AML-193 (cell line): ENCODE measurements around the gene THUMPD1.
A peak's percentile ranks its signal among the peaks of the same experiment; 100 is the strongest.
"Not testable (repeated sequence)": the region's sequence is repeated elsewhere in the genome, so short reads cannot be mapped to it uniquely, and the experiment has no call there.

ENCODE experiments used
- DNase-seq, 2 experiments: peaks; one replicate each; lab custom pipeline; 2025; lab: John Stamatoyannopoulos, UW

The THUMPD1 gene, protein sequence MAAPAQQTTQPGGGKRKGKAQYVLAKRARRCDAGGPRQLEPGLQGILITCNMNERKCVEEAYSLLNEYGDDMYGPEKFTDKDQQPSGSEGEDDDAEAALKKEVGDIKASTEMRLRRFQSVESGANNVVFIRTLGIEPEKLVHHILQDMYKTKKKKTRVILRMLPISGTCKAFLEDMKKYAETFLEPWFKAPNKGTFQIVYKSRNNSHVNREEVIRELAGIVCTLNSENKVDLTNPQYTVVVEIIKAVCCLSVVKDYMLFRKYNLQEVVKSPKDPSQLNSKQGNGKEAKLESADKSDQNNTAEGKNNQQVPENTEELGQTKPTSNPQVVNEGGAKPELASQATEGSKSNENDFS

DNA sequence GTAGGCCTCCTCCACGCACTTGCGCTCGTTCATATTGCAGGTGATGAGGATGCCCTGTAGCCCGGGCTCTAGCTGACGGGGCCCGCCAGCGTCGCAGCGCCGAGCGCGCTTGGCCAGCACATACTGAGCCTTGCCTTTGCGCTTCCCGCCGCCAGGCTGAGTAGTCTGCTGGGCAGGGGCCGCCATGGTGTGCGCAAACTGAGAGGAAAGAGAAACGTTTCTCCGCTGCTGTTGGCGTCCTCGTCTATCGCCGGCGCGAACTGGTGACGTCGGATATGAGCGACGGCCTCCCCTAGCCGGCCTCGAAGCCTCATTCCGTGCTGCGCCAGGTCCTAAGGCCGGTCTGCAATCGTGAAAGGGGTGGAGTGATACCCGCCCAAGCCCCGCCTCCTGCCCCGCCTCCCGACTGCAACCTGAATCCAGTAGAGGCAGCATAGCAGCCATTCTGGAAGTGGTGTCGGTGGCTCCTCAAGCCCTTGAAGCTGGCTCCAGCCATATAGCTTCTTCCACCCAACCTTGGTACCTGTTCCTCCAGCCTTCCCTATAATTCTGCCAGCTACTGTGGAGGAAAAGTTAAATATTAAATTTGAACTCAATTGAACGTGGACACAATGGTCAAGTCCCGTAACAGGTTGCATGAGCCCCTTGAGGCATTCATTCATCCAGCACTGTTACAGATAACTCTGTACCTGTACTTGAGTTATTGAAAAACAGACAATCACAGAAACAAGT, at the start of gene THUMPD1:
THUMPD1 (minus strand) TSS at position 265 of the 732 bp plus-strand sequence; CDS start at position 186, 79 bp downstream.
- DNase-seq, result peak; percentile 85 to 89

DNA sequence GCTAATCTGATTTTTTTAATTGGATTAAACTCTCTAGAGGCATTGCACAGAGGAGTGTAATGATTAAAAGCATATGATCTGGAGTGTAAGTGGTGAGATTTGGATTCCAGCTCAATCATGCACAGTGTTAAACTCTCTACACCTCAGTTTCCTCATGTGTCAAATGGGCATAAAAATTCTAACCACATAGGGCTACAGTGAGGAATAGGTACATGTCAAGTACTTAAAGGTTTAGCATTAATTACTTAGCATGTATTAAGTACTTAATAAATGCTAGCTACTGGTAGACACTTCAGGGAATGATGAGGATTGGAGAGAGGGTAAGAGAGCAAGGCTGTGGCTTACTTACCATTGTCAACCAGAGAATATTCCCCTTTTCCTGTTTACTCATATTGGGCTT, 47.5 kb upstream of the THUMPD1 start:
- no peak for DNase-seq

DNA sequence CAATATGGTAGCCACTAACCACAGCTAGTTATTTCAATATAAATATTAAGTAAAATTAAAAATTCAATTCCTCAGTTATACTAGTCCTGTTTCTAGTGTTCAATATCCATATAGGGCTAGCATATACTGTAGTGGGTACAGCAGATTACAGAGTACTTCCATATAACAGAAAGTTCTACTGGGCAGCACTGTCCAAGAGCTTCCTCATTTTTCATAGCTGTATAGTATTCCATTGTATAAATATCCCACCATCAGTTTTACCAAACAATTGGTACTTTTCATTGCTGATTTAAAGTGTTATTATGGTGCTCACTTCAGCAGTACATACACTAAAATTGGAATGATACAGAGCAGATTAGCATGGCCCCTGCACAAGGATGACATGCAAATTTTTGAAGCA, 42.6 kb upstream of the THUMPD1 start:
- DNase-seq, result no peak

DNA sequence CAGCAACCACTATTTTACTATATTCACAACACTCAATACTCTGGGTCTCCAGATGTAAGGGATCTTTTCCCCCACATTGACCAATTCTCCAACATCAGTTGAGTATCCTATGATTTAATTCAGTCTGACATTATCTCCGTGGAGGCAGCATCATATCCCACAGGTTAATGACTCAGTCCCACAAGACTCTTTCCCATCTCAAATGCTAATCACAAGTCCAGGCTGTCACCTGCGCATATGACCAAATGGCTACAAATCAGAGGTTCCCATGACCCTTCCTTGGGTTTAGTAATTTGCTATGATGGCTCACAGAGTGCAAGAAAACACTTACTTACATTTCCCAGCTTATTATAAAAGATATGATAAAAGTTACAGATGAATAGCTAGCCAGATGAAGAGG, 40.9 kb upstream of the THUMPD1 start:
- no peak for DNase-seq

DNA sequence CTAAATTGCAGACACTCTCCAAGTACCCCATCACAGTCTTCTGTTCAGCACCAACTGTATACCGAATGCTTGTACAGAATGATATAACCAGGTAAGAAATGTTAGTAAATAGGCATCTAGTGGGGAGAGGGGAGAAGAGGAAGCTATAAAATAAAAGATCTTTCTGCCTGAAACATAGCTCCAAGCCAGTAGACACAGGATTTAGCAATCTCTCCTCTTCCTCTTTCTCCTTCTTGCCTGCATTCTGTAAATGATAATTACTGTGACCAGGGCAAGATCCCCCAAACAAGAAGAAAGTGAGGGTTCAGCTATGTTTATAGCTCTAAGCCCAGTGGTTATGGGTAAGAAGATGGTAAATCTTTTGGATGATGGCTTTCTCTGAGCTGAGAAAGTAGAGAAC, 40.1 kb upstream of the THUMPD1 start:
- peak; percentile 72 to 83 for DNase-seq

DNA sequence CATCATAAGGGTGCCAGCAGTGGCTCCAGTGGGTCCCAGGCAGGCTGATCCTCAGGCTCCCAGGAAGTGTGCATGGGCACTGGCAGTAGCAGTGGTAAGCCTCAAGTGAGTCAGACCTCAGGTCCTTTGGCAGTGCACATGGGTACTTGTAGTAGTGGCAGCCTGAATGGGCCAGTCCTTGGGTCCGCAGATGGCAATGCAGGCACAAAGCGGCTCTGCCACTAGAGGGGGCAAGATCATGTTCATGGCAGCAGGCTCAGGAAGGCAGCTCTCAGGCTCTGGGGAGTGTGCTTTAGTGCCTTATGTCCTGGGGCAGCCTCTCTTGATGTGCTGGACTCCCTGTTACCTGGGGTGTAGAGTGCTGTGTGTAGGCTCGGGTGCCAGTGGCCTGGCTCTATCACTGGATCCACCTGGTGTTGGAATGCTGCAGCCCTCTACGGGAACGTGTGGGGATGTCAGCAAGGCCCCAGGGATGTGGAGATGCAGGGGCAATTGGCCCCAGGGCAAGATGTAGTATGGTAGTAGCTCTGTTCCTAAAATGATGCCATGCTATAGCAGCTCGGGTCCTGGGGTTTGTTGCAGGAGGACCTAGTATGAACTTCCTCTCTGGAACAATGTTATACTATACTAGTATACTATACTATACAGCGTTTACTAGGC, 33.2 kb upstream of the THUMPD1 start:
- peak; percentile 70 to 73 for DNase-seq

DNA sequence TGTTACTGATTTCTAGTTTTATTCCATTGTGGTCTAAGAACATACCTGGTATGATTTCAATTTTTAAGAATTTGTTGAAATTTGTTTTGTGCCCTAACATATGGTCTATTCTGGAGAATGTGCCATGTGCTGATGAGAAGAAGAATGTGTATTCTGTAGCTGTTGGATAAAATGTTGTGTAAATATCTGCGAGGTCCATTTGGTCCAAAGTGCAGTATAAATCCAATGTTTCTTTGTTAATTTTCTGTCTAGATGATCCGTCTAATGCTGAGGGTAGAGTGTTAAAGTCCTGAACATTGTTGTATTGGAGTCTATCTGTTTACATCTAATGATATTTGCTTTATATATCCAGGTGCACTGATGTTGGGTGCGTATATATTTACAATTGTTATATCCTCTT, 32.1 kb upstream of the THUMPD1 start:
- DNase-seq, result no peak

DNA sequence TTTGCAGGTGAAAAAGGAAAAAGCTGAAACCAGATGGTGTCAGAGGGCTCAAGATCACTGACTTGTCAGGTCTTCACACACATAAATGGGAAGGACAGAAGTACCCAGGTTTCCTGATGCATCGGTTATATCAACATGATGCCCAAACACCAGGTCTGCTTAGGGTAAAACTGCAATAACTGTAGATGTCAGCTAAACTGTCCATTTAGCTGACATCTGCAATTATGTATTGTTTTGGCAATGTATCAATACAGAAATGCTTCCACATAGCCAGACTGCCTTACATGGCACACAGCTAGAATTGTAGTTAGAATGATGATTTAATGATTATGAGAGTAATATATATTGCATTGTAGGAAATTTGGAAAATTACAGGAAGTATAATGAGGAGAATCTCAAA, 27.2 kb upstream of the THUMPD1 start:
- DNase-seq, result no peak

DNA sequence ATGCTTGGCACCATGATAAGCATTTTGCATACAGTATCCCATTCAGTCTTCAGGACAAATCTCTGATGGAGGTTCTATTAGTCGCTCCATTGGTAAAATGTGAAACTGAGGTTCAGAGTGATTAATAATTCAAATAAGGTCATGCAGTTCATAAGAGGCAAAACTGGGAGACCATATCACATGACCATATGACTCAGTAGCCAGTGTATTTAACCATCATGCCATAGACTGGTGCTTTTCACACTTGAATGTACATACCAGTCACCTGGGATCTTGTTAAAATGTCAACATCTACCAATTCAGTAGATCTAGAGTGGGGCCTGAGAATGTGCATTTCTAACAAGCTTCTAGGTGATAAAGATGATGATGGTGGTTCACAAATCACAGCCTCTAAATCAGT, 26.5 kb upstream of the THUMPD1 start:
- no peak for DNase-seq

DNA sequence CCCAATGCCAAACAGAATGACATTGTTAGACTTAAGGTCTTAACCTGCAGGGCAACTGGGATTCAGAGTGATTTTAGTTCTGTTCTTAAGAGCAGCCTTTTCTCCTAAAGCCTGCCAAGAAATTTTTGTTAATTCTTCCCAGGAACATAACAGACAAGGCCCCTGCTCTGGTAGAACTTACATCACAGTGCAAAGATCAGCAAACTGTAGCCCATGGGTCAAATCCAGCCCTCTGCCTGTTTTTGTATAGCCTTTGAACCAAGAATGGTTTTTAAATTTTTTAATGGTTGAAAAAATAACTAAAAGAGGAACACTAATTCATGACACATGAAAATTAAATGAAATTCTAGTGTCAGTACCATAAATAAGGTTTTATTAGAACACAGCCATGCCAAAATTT, 26.0 kb upstream of the THUMPD1 start:
- DNase-seq, result no peak

DNA sequence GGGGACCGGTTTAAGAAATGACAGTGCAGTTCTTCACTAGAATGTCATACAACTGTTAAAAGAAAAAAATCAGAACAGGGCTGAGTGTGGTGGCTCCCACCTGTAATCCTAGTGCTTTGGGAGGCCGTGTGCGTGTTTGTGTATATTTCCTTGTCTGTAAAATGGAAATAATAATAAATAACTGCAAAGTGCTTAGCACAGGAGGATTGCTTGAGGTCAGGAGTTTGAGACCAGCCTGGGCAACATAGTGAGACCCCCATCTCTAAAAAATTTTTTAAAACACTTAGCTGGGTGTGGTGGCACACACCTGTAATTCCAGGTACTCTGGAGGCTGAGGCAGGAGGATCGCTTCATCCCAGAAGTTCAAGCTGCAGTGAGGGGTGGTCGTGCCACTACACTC, 24.7 kb upstream of the THUMPD1 start:
- no peak for DNase-seq

DNA sequence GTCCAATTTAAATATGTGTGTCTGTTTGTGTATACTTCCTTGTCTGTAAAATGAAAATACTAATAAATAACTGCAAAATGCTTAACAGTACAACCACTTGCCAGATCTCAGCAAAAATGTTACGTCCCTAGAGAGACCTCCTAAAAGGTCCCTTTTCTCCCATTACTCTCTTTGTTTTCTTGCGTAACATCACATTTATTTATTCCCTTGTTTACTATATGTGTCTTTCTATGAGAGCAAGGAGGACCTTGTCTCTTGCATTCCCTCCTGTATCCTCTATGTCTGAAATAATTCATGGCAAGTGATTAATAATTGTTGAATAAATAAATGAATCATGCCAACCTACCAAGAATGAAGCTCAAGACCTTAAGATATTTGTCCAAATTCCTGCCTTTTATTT, 24.1 kb upstream of the THUMPD1 start:
- no peak for DNase-seq

DNA sequence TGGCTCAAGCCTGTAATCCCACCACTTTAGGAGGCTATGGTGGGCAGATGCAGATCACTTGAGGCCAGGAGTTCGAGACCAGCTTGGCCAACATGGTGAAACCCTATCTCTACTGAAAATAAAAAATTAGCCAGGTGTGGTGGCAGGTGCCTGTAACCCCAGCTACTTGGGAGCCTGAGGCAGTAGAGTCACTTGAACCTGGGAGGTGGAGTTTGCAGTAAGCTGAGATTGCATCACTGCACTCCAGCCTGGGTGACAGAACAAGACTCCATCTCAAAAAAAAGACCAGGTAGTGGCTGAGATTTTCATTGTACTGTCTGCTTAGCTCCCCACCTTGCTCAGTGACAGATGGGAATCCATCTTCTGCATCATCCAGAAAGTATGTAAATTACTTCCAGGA, 22.8 kb upstream of the THUMPD1 start:
- not testable (repeated sequence) for DNase-seq

DNA sequence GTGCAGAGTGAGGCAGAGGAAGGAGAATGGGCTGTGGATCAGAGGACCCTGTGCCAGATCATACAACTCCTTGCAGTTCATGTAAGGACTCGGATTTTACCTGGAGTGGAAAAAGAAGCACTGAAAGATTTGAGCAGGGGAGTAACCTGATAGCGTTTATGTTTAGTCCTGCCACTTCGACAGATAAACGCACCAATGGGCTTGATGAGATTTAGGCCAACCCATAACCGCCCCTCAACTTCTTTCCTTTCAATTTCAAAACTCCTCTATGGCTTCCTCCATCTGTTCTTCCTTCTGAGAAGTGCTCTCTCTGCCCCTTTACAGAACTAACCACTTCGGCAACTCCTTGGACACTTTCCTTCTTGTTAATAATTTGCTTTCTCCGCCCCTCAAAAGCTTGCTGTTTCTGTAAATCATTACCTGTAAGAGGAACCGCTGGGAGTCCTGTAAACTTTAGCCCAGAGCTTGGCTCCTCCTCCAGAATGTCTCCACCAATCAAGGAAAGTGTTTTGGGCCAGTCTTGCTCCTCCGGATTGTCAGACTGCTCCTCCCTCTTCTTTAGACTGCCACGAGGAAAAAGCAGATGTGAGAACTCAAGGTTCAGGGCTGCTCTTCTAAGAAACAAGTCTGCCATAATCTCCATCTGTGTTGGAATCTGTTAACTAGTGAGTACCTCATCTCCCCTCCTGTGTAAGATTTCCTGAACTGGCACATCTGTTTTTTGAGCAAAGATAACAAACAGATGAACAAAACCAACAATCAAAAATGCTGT, 22.0 kb upstream of the THUMPD1 start, which contains the start of gene ACSM3:
ACSM3 (plus strand) TSS at position 554 of the 772 bp plus-strand sequence. CDS start 6,021 bp downstream, outside the sequence.
- DNase-seq, result peak; percentile 87 to 93

DNA sequence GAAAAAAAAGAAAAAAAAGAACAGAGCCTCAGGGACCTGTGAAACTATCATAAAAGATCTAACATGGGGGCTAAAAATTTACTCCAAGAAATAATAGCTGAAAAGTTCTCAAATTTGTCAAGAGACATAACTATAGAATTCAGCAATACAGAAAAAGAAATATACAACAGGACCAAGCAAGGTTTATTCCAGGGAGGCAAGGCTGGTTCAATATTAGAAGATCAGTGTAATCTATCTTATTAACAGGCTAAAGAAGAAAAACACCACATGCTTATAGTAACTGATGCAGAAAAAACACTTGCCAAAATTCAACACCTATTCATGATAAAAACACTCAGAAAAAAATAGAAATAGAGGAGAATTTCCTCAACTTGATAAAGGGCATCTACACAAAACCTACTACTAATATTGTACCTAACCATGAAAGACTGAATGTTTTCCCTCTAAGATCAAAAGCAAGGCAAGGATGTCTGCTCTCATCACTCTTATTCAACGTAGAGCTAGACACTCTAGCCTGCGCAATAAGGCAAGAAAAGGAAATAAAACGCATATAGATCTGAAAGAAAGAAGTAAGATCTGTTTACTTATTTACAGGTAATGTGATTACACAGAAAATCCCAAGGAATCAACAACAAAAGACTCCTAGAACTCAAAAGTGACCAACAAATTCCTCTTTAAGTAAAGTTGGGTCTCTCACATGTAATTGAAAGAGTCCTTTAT, 20.9 kb upstream of the THUMPD1 start:
- DNase-seq, result no peak

DNA sequence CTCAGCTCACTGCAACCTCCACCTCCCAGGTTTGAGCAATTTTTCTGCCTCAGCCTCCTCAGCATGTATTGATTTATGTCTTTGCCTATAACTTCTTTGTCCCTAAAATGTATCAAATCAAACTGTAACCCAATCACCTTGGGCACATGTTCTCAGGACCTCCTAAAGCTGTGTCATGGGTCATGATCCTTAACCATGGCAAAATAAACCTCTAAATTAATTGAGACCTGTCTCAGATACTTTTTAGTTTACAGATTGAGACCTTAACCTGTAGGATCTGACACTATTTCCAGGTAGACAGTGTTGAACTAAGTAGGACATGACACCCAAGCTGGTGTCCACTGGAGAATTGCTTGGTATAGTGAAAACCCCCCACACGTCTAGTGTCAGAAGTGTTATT, 19.6 kb upstream of the THUMPD1 start:
- no peak for DNase-seq

DNA sequence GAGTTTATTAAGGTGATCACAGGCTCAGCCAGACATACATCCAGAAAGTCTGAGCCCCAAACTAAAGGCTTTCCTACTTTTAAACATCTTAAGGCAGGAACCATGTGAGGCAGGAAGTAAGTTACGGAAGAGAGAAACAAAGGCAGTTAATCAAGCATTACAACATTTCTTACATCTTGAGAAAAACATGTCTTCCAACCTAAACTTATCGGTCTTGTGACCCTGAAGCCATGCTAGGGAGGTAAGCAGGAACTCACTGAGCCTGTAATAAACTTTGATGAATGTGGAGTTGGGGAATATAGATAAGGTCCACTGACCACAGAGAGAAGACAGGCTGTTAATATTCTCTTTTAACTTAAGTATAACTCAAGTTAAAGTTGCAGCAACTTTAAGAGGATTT, 18.7 kb upstream of the THUMPD1 start:
- no peak for DNase-seq

DNA sequence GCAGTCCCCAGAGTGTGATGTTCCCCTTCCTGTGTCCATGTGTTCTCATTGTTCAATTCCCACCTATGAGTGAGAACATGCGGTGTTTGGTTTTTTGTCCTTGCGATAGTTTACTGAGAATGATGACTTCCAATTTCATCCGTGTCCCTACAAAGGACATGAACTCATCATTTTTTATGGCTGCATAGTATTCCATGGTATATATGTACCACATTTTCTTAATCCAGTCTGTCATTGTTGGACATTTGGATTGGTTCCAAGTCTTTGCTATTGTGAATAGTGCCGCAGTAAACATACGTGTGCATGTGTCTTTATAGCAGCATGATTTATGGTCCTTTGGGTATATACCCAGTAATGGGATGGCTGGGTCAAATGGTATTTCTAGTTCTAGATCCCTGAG, 14.2 kb upstream of the THUMPD1 start:
- DNase-seq, result not testable (repeated sequence)

DNA sequence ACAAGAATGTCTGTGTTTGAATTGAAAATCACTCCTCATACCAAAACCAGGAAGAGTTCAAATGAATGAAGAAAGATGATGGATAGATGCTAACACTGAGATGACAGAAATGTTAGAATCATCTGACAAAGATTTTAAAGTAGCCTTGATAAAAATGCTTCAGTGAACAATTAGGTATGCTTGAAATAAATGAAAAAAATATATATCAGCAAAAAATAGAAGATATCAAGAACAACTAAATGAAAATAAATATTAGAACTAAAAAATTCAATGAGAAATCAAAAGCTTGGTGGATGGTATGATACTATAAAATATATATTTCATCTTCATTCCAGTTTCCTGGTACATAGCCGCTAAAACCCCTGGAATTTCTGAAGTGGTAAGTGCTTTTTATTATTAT, 13.6 kb upstream of the THUMPD1 start:
- no peak for DNase-seq

DNA sequence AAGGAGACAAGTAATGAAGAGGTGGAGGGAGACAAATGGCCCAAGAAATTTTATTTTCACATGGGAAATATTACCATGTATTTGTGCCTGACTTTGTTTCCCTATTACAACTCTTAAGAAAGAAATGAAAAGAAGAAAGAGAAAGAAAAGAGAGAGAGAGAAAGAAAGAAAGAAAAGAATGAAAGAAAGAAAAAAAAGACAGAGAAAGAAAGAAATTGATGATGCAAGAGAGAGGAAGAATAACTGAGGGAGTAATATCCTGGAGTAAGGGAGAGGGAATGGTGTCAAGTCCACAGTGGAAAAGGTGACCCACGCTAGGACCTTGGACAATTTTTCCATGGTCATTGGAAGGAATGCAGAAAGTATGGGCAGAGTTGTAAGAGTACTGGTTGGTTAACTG, 12.1 kb upstream of the THUMPD1 start:
- DNase-seq, result no peak

DNA sequence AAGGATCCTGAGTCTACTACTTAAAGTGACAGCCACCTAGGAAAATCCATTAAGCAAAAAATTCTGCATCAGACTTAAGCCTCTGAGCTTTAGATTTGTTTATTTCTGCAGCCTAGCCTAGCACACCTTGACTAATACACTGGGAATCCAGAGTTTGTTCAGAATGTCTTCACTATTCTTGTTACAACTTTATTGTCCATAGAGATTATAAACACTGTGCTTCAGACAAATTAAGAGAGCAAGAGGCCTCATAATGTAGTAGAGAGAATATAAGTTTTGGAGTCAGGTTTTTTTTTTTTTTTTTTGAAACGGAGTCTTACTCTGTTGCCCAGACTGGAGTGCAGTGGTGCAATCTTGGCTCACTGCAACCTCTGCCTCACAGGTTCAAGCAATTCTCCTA, 8.9 kb upstream of the THUMPD1 start:
- DNase-seq, result no peak
